Umbilical cord (tissue), 2 donors: Measurements from ENCODE around the gene CLDN34. TPM values are rescaled to one million over a fixed set of nuclear protein-coding genes. Genes with fewer than 3 reads are reported as not detected.
A peak's percentile ranks its signal among the peaks of the same experiment; 100 is the strongest.

ENCODE experiments used
- DNase-seq: peaks from one replicate; pipeline ENCODE4 v3.0.0-alpha.2; 2015; ENCODE audit warnings: low spot score
- total RNA-seq: library from RNA; depleted of rRNA; stranded (reverse); fragments of >200 nt; gene quantifications from one replicate; pipeline ENCODE4 v1.2.3, GENCODE V29; 2014; ENCODE audit warnings: low replicate concordance; ENCODE audit not compliant: insufficient read depth

CLDN34 gene, protein sequence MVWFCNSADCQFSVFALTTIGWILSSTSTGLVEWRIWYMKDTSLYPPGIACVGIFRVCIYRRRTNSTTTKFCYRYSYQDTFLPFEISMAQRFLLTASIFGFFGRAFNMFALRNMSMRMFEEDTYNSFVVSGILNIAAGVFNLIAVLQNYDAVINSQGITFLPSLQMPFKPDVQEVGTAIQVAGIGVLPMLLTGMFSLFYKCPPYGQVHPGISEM
- total RNA-seq = not detected

GRCh38 chrX:9966775-9967408 lies at the start of gene CLDN34:
Gene CLDN34, plus strand, starts transcription at chrX:9967358. Its CDS starts 0 bp downstream, at chrX:9967358.
- DNase-seq = no peak

DNA sequence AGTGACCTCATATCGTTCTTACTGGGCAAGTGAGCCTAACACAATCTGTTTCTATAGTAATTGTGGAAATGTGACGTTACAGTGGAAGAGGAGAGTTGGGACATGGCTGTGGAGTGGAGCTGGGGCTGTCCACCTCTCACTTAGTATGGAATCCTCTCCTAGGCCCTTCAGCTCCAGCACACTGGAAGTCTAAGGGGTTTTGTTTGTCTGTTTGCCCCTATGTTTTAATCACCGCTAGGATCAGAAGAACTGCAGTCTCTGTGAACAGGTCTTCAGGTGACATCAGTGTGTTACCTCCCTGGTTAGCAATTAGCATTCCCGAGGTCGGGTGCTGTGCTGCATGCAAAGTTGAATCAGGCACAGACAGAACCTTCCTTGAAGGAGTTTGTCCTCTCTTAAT lies 49.3 kb upstream of the CLDN34 start:
- DNase-seq = no peak

DNA sequence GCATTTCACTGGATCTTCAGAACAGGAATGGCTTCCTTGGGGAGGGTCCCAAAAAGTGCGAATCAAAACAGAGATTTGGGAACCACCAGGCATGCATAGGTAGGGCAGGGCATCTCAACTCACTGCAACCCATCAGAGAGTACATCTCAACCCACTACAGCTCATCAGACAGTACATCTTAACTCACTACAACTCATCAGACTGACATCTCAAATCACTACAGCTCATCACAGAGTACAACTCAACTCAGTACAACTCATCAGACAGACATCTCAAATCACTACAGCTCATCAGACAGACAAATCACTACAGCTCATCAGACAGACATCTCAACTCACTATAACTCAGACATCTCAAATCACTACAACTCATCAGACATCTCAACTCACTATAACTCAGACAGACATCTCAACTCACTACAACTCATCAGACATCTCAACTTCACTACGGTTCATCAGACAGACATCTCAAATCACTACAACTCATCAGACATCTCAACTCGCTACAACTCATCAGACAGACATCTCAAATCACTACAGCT lies 47.5 kb upstream of the CLDN34 start:
- DNase-seq = no peak

DNA sequence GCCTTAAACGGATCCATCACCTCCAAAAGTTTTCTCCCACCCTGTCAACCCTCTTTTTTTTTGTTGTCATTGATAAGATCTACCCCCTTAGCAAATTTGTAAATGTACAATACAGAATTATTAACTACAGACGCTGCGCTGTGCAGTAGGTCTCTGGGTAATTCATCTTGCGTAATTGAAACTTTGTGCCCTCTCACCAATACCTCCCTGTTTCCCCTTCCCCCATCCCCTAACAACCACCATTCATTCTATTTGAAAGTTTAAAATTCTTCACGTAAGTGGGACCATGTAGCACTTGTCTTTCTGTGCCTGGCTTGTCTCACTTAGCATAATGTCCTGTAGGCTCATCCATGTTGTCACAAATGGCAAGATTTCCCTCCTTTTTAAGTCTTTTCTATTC lies 45.8 kb upstream of the CLDN34 start:
- DNase-seq = no peak

GRCh38 chrX:9923357-9923756 lies 43.8 kb upstream of the CLDN34 start:
- DNase-seq = no peak

GRCh38 chrX:9926002-9926401 lies 41.2 kb upstream of the CLDN34 start:
- no peak for DNase-seq

GRCh38 chrX:9927698-9928482 lies 39.3 kb upstream of the CLDN34 start:
- no peak for DNase-seq

GRCh38 chrX:9935436-9935835 lies 31.7 kb upstream of the CLDN34 start:
- no peak for DNase-seq

- no peak for DNase-seq
These were observed 29.4 kb upstream of the CLDN34 start for GRCh38 chrX:9937761-9938160.

GRCh38 chrX:9938516-9938915 lies 28.6 kb upstream of the CLDN34 start:
- no peak for DNase-seq

- DNase-seq = no peak
These were observed 26.7 kb upstream of the CLDN34 start for GRCh38 chrX:9940421-9940820.

DNA sequence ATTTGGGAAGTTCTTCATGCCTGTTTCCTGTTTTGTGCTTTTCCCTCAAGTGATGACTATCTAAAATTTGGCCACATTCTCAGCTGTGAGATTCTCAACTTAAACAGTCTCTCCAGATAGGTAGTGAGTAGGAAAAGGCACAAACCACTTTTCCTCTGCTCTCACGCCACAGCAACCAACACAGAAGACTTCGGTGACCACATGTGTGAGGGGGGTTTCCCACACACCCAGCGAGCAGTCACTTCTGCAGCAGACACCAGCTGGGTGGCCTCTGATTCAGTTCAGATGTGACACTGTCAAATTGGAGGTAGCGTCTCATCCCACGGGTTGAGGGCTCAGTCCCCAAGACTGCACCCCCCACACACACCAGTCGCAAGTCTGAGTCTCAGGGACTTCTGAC lies 25.1 kb upstream of the CLDN34 start:
- no peak for DNase-seq

DNA sequence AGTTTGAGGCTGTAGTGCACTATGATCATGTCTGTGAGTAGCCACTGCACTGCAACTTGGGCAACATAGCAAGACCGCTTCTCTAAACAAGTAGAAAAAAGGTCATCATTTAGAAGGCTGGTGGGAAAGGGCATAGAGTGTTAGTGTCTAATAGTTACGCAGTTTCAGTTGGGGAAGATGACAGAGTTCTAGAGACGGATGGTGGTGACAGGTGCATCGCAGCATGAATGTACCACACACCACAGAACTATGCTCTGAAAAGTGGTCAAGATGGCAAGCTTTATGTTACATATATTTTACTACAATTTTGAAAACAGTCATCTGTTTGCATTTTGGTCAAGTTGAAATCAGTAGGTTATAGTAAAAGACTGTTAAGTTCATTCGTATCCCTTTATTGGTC lies 23.7 kb upstream of the CLDN34 start:
- DNase-seq = no peak

GRCh38 chrX:9947131-9947794 lies 19.9 kb upstream of the CLDN34 start:
- DNase-seq = no peak

DNA sequence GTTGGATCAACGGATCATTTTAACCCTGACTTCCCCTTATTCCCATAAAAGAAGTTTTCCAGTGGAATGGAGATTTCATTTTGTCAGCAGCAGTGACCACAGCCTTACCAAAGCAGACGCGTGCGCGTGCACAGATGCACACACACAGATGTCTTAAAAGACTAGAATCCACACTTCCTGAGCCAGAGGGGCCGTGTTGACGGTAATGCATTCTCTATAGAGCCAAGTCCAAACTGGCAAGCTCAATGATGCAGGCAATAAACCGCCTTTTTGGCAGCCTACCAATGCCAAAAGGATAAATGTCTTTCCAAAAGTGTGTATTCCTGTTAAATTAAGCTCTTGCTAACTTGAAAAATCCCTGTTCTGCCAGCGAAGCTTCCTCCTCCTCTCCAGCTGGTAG lies 18.8 kb upstream of the CLDN34 start:
- no peak for DNase-seq

DNA sequence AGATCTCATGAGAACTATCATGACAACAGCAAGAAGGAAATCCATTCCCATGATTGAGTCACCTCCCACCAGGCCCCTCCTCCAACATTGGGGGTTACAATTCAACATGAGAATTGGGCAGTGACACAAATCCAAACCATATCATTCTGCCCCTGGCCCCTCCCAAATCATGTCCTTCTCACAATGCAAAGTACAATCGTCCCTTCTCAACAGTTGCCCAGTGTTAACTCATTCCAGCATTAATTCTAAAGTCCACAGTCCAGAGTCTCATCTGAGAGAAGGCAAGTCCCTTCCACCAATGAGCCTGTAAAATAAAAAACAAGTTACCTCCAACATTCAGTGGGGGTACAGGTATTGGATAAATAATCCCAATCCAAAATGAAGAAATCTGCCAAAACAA lies 14.9 kb upstream of the CLDN34 start:
- DNase-seq = no peak

- DNase-seq = no peak
These were observed 13.8 kb upstream of the CLDN34 start for GRCh38 chrX:9953396-9953795.

DNA sequence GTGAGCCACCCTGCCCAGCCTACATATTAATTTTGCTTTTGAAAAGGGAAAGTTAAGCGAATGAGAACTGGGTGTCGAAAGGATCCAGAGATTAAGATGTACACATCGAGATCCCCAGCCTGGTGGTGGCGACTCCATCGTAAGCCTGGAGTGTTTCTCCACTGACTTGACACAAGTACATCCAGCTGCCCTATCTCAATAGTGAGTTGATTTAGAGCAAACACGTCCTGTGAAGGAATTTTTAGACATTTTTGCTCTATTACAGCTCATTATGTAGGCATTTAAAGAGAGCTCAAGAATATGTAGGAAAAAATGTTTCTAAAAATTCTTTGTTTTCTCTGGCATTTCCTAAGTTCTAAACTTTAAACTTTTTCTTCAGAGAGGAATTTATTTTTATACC lies 11.7 kb upstream of the CLDN34 start:
- DNase-seq = peak; percentile 38

DNA sequence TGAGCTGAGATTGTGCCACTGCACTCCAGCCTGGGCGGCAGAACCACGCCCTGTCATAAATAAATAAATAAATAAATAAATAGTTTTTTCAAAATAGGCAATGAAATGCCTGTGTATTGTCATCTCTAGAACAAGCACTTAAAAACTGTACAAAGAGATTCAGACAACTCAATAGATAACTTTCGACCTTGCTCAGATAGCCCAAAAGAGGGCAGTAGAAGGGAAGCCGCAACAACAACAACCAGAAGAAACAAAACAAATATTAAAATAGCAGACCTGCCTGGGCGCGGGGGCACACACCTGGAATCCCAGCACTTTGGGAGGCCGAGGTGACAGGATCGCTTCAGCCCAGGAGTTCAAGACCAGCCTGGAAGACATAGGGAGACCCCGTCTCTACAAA lies 9.4 kb upstream of the CLDN34 start:
- no peak for DNase-seq

GRCh38 chrX:9958183-9958582 lies 9.0 kb upstream of the CLDN34 start:
- no peak for DNase-seq

DNA sequence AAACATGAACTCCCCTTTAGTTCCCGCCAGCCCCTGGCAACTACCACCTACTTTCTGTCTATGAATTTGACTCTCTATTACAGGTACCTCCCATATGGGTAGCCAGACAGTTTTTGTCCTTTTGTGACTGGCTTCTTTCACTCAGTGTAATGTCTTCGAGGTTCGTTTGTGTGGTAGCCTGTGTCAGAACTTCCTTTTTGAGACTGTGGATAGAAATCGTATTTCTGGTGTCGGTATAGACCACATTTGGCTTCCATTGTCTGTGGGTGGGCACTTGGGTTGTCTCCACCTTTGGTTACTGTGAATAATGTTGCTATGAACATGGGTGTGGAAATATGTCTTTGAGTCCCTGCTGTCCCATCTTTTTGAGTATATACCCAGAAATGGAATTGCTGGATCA lies 5.4 kb upstream of the CLDN34 start:
- no peak for DNase-seq

- no peak for DNase-seq
These were observed 10.5 kb downstream of the CLDN34 start for GRCh38 chrX:9977635-9978034.
